IPS-11a (cell line): ENCODE results near the gene GTF3C1.
"Not testable (repeated sequence)": the region's sequence is repeated elsewhere in the genome, so short reads cannot be mapped to it uniquely, and the experiment has no call there.

ENCODE experiments used
- H3K4me3 ChIP-seq: one replicate; pipeline ENCODE4 v1.5.1; 2013; ENCODE audit warnings: low read depth, low read length, control low read depth

The GTF3C1 gene

GRCh38 chr16:27447301-27447700, 102.4 kb downstream of the GTF3C1 start:
- H3K4me3 ChIP-seq = no peak overlapping the region

GRCh38 chr16:27446721-27447120, 103.0 kb downstream of the GTF3C1 start:
- no peak overlapping the region for H3K4me3 ChIP-seq

GRCh38 chr16:27445502-27446175, 104.1 kb downstream of the GTF3C1 start:
- H3K4me3 ChIP-seq = no peak overlapping the region

- H3K4me3 ChIP-seq = no peak overlapping the region
These were observed 105.2 kb downstream of the GTF3C1 start for GRCh38 chr16:27444470-27444869.

GRCh38 chr16:27444015-27444414, 105.7 kb downstream of the GTF3C1 start:
- no peak overlapping the region for H3K4me3 ChIP-seq

- H3K4me3 ChIP-seq = no peak overlapping the region
These were observed 107.7 kb downstream of the GTF3C1 start for GRCh38 chr16:27441998-27442397.

- H3K4me3 ChIP-seq = no peak overlapping the region
These were observed 108.4 kb downstream of the GTF3C1 start for GRCh38 chr16:27441276-27441675.

GRCh38 chr16:27439271-27440018, 110.3 kb downstream of the GTF3C1 start:
- no peak overlapping the region for H3K4me3 ChIP-seq

- H3K4me3 ChIP-seq = no peak overlapping the region
These were observed 111.8 kb downstream of the GTF3C1 start for GRCh38 chr16:27437946-27438345.

GRCh38 chr16:27436921-27437650, 112.6 kb downstream of the GTF3C1 start:
- no peak overlapping the region for H3K4me3 ChIP-seq

- H3K4me3 ChIP-seq = no peak overlapping the region
These were observed 113.6 kb downstream of the GTF3C1 start for GRCh38 chr16:27436065-27436464.

- H3K4me3 ChIP-seq = not testable (repeated sequence)
These were observed 114.6 kb downstream of the GTF3C1 start for GRCh38 chr16:27435146-27435545.

GRCh38 chr16:27434141-27435051, 115.3 kb downstream of the GTF3C1 start:
- H3K4me3 ChIP-seq = no peak overlapping the region

GRCh38 chr16:27433636-27434035, 116.1 kb downstream of the GTF3C1 start:
- H3K4me3 ChIP-seq = no peak overlapping the region

GRCh38 chr16:27433191-27433590, 116.5 kb downstream of the GTF3C1 start:
- H3K4me3 ChIP-seq = not testable (repeated sequence)

GRCh38 chr16:27432558-27432957, 117.2 kb downstream of the GTF3C1 start:
- H3K4me3 ChIP-seq = no peak overlapping the region

GRCh38 chr16:27431773-27432532, 117.8 kb downstream of the GTF3C1 start:
- no peak overlapping the region for H3K4me3 ChIP-seq

- no peak overlapping the region for H3K4me3 ChIP-seq
These were observed 118.7 kb downstream of the GTF3C1 start for GRCh38 chr16:27430923-27431484.

- no peak overlapping the region for H3K4me3 ChIP-seq
These were observed 119.2 kb downstream of the GTF3C1 start for GRCh38 chr16:27430512-27430911.

GRCh38 chr16:27429981-27430441, 119.7 kb downstream of the GTF3C1 start:
- H3K4me3 ChIP-seq = no peak overlapping the region
